HCT116 (cell line): ENCODE data around the gene XPNPEP2. TPM values are rescaled to one million over a fixed set of nuclear protein-coding genes. Genes with fewer than 3 reads are reported as not detected.

Experiments
- ATAC-seq: fragments of 200-7000 bp; cut with Tn5 transposase; 2 replicates; pipeline ENCODE4 v1.9.1; 2020; ENCODE audit warnings: mild to moderate bottlenecking, moderate library complexity
- BruUV-seq: library from RNA; stranded (reverse); fragments of 400-500 nt; replicated peaks from 2 replicates; lab custom pipeline; 2021; lab: Mats Ljungman, UMichigan
- CTCF ChIA-PET: fragments of 300-600 bp; sonication (Branson Sonifier 250); formaldehyde crosslinking; loops from one replicate; lab custom pipeline; 2021; ENCODE audit warnings: antibody characterized with exemption; lab: Charles Lee
- POLR2A ChIA-PET: fragments of 300-600, 350-600 bp; sonication (Branson Sonifier 250); formaldehyde crosslinking; loops from one replicate; lab custom pipeline; 2021; ENCODE audit warnings: antibody characterized with exemption; lab: Charles Lee
- RAD21 ChIA-PET, 2 experiments: fragments of 300-600 bp; sonication (Branson Sonifier 250); formaldehyde crosslinking; loops; one replicate each; lab custom pipeline; 2023; ENCODE audit warnings: low total read pairs in 2 of 2; ENCODE audit not compliant: uncharacterized antibody in 2 of 2, unreplicated experiment in 2 of 2, low non-redundant PET in 1 of 2; lab: Charles Lee
- DNase-seq: peaks from one replicate; pipeline ENCODE4 v3.0.0-alpha.2; 2010; ENCODE audit warnings: low read depth, low spot score
- H2AFZ ChIP-seq: fragments of 200-600 bp; shearing (Covaris generic), sonication (generic); 2 replicates; pipeline ENCODE4 v1.6.1; 2017; ENCODE audit warnings: low read depth, mixed run types, mixed read lengths, antibody characterized with exemption, low read length; ENCODE audit not compliant: poor library complexity, severe bottlenecking
- H3K27ac ChIP-seq: 2 replicates; pipeline ENCODE4 v1.5.1; 2012; ENCODE audit warnings: low read depth, low read length
- H3K27me3 ChIP-seq: fragments of 200-600 bp; sonication (generic); 2 replicates; pipeline ENCODE4 v1.6.1; 2016; ENCODE audit warnings: mixed run types, low read length, mixed read lengths; ENCODE audit not compliant: insufficient read depth
- H3K36me3 ChIP-seq, 2 experiments: fragments of 200-500 bp in 1 of 2; fragments of 200-600 bp in 1 of 2; sonication (Bioruptor generic) in 1 of 2; sonication (generic) in 1 of 2; 2 replicates each; pipeline versions ENCODE4 v1.5.1 to v1.6.1; 2014 to 2016; ENCODE audit warnings: low read length in 2 of 2, inconsistent platforms in 1 of 2, mixed read lengths in 1 of 2, mixed run types in 1 of 2; ENCODE audit not compliant: insufficient read depth in 2 of 2, control insufficient read depth in 1 of 2
- H3K4me1 ChIP-seq, 2 experiments: fragments of 200-600 bp in 1 of 2; sonication (generic) in 1 of 2; 2 replicates each; pipeline versions ENCODE4 v1.5.1 to v1.6.1; 2012 to 2017; ENCODE audit warnings: low read length in 2 of 2, inconsistent platforms in 1 of 2, mild to moderate bottlenecking in 1 of 2, mixed read lengths in 1 of 2, mixed run types in 1 of 2, moderate library complexity in 1 of 2; ENCODE audit not compliant: insufficient read depth in 2 of 2, control insufficient read depth in 1 of 2
- H3K4me2 ChIP-seq: fragments of 200-600 bp; sonication (generic); 2 replicates; pipeline ENCODE4 v1.6.1; 2017; ENCODE audit warnings: mixed run types, low read length, mixed read lengths
- H3K4me3 ChIP-seq, 2 experiments: fragments of 200-600 bp in 1 of 2; sonication (generic) in 1 of 2; replicated peaks in 1 of 2; 2 replicates each; pipeline ENCODE4 v1.5.1; 2011 to 2016; ENCODE audit warnings: low read length in 2 of 2, control low read depth in 1 of 2, low read depth in 1 of 2, mild to moderate bottlenecking in 1 of 2, mixed read lengths in 1 of 2, mixed run types in 1 of 2
- H3K79me2 ChIP-seq: fragments of 200-600 bp; sonication (generic); 2 replicates; pipeline ENCODE4 v1.6.1; 2017; ENCODE audit warnings: mild to moderate bottlenecking, mixed run types, low read length, moderate library complexity, mixed read lengths; ENCODE audit not compliant: insufficient read depth
- H3K9ac ChIP-seq: fragments of 200-600 bp; sonication (generic); 2 replicates; pipeline ENCODE4 v1.6.1; 2016; ENCODE audit warnings: low read length, mixed read lengths
- H3K9me2 ChIP-seq: fragments of 200-600 bp; sonication (generic), shearing (Covaris generic); 2 replicates; pipeline ENCODE4 v1.6.1; 2017; ENCODE audit warnings: mixed run types, mild to moderate bottlenecking, moderate library complexity; ENCODE audit not compliant: insufficient read depth
- H3K9me3 ChIP-seq, 2 experiments: fragments of 200-500 bp in 1 of 2; fragments of 200-600 bp in 1 of 2; sonication (Bioruptor generic) in 1 of 2; sonication (generic) in 1 of 2; 2 replicates each; pipeline ENCODE4 v1.6.1; 2014 to 2017; ENCODE audit warnings: low read length in 2 of 2, mixed read lengths in 2 of 2, inconsistent platforms in 1 of 2, low read depth in 1 of 2, mild to moderate bottlenecking in 1 of 2, mixed run types in 1 of 2, moderate library complexity in 1 of 2; ENCODE audit not compliant: control insufficient read depth in 1 of 2, insufficient read depth in 1 of 2
- H4K20me1 ChIP-seq: fragments of 200-600 bp; sonication (generic), shearing (Covaris generic); 2 replicates; pipeline ENCODE4 v1.6.1; 2017; ENCODE audit warnings: mixed run types, mild to moderate bottlenecking, moderate library complexity; ENCODE audit not compliant: insufficient read depth
- RAD21 ChIP-seq: IDR thresholded peaks from 2 replicates; pipeline ENCODE4 v1.6.1; 2012; ENCODE audit warnings: low read depth, mild to moderate bottlenecking
- SIN3A ChIP-seq: IDR thresholded peaks from 2 replicates; pipeline ENCODE4 v1.6.1; 2012; ENCODE audit warnings: low read depth
- SP1 ChIP-seq: IDR thresholded peaks from 2 replicates; pipeline ENCODE4 v1.6.1; 2012; ENCODE audit warnings: low read depth
- YY1 ChIP-seq: IDR thresholded peaks from 2 replicates; pipeline ENCODE4 v1.6.1; 2011; ENCODE audit warnings: low read length, low read depth, moderate library complexity, mild to moderate bottlenecking; ENCODE audit not compliant: insufficient replicate concordance; ENCODE audit errors: extremely low read depth
- ZNF274 ChIP-seq: fragments of 200-500 bp; sonication (Bioruptor generic); IDR thresholded peaks from 2 replicates; pipeline ENCODE4 v1.6.1; 2014; ENCODE audit warnings: mild to moderate bottlenecking, low read depth, low read length, inconsistent platforms
- intact Hi-C: fragments of 100-400 bp; cut with micrococcal nuclease; formaldehyde crosslinking; loops from 2 replicates; pipeline ENCODE4 v1.10.0; 2022
- total RNA-seq: library from RNA; stranded (reverse); gene quantifications from one replicate; pipeline ENCODE4 v1.2.1, GENCODE V29; 2021; ENCODE audit not compliant: unreplicated experiment

Gene XPNPEP2
- total RNA-seq, 1 experiment from 2014 or later: not detected

DNA sequence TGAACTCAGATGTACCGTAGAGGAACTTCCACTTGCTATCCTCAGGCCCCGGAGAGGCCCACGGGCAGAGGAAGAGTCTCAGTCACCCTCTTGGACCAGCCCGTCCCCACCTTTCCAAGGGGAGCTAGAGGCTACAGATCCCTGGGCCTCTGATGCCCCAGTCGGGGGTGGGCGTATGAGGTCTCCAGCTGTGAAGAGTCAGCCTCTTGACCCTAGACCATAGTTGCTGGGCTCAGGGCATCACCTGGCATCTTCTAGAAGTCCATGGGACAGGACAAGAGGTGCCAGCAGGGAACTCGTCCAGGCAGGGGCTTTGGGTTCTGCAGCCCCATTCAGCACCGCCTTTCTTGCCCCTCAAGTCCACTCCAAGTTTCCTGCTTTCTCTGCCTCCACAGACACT, 52.6 kb downstream of the XPNPEP2 start:
- DNase-seq: no peak
- H3K9me3 ChIP-seq: no peaks in the 10 kb centered on the region
- ChIA-PET RAD21 (no interaction called here), CTCF (no interaction called here), POLR2A (no interaction called here)
- H3K27me3 ChIP-seq: no peaks in the 10 kb centered on the region
- no peaks in the 10 kb centered on the region for H3K79me2 ChIP-seq
- H3K4me2 ChIP-seq: no peak overlapping the region
- no peak overlapping the region for H3K4me3 ChIP-seq
- ATAC-seq: no peak
- no peaks in the 10 kb centered on the region for H3K36me3 ChIP-seq
- no peak overlapping the region for H3K27ac ChIP-seq
- no peak overlapping the region for H3K9ac ChIP-seq
- no peak for TF ChIP-seq RAD21
- TF ChIP-seq SIN3A: no peak
- no peaks in the 10 kb centered on the region for H3K4me1 ChIP-seq
- no peaks in the 10 kb centered on the region for H3K9me2 ChIP-seq
- no peaks in the 10 kb centered on the region for H4K20me1 ChIP-seq
- no TSS peak for BruUV-seq
- intact Hi-C loops: no loop called here
- H2AFZ ChIP-seq: no peak overlapping the region

DNA sequence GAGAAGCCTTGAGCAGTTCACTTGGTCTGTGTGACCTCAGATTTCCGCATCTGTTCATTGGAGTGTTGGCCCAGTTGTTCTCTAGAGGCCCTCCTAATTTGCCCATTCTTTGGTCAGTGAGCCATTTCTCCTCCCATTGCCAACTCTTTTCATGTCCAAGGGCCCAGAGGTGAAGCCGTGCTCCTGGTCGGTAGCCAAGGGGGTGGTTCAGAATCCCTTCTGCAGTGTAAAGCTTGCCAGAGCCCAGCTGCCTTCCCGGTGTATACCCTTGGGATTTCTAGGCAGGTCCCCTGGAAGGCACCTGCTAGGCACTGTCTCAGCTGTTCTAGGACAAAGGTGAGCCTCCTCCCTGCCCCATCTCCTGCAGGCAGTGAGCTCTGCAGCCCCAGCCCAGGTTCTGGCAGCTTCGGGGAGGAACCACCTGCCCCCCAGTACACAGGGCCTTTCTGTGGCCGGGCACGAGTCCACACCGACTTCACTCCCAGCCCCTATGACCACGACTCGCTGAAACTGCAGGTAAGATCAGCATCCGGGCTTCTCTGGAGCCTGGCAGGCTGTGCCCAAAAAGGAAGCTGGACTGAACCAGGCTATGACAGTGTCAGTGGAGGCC, 53.3 kb downstream of the XPNPEP2 start:
- Histone ChIP-seq H3K9me2 (no peaks in the 10 kb centered on the region), H3K4me1 (no peaks in the 10 kb centered on the region), H3K36me3 (no peaks in the 10 kb centered on the region), H3K9ac (no peak overlapping the region), H3K27ac (no peak overlapping the region), H3K27me3 (no peaks in the 10 kb centered on the region), H3K9me3 (no peaks in the 10 kb centered on the region), H3K4me3 (no peak overlapping the region), H3K79me2 (no peaks in the 10 kb centered on the region), H3K4me2 (no peak overlapping the region), H4K20me1 (no peaks in the 10 kb centered on the region), H2AFZ (no peak overlapping the region)
- no TSS peak for BruUV-seq
- intact Hi-C loops: no loop called here
- ChIA-PET POLR2A (no interaction called here), CTCF (no interaction called here), RAD21 (no interaction called here)
- no peak for DNase-seq
- no peak for ATAC-seq
- TF ChIP-seq ZNF274 (no peak), SP1 (no peak), YY1 (no peak)
